IMR-90 (cell line): ENCODE data around the gene TNIP2. TPM values are rescaled to one million over a fixed set of nuclear protein-coding genes. Genes with fewer than 3 reads are reported as not detected.

Source experiments
- ATAC-seq: fragments of 200-7000 bp; cut with Tn5 transposase; 2 replicates; pipeline ENCODE4 v1.9.1; 2020; ENCODE audit warnings: low read depth, mild to moderate bottlenecking, moderate library complexity
- BruUV-seq: library from RNA; stranded (reverse); fragments of 400-500 nt; replicated peaks from 2 replicates; lab custom pipeline; 2021; lab: Mats Ljungman, UMichigan
- CTCF ChIA-PET: fragments of 300-600 bp; formaldehyde crosslinking; extraction: SDS; loops from one replicate; lab custom pipeline; 2021; ENCODE audit warnings: antibody characterized with exemption; lab: Yijun Ruan, JAX
- POLR2A ChIA-PET: fragments of 300-600 bp; sonication (Branson Sonifier 250); formaldehyde crosslinking; loops from one replicate; lab custom pipeline; 2022; ENCODE audit warnings: antibody characterized with exemption; ENCODE audit not compliant: unreplicated experiment; lab: Charles Lee
- DNase-seq: peaks from one replicate; pipeline ENCODE4 v3.0.0; 2013
- H2AFZ ChIP-seq: replicated peaks from 2 replicates; pipeline ENCODE3; 2013; ENCODE audit warnings: low read length, mild to moderate bottlenecking; ENCODE audit not compliant: poor library complexity
- H2AK5ac ChIP-seq: 2 replicates; pipeline ENCODE4 v1.6.1; 2013; ENCODE audit warnings: low read depth, low read length, inconsistent platforms
- H2AK9ac ChIP-seq: replicated peaks from 2 replicates; pipeline ENCODE3; 2013; ENCODE audit warnings: mild to moderate bottlenecking, low read depth, low read length, moderate library complexity; ENCODE audit not compliant: poor library complexity
- H2BK120ac ChIP-seq: 2 replicates; pipeline ENCODE4 v1.6.1; 2013; ENCODE audit warnings: low read depth, low read length, inconsistent platforms
- H2BK15ac ChIP-seq: 3 replicates; pipeline ENCODE4 v1.6.1; 2013; ENCODE audit warnings: low read depth, low read length, inconsistent platforms
- H2BK20ac ChIP-seq: 2 replicates; pipeline ENCODE4 v1.6.1; 2013; ENCODE audit warnings: low read depth, mild to moderate bottlenecking, inconsistent platforms, low read length, moderate library complexity
- H2BK5ac ChIP-seq: 2 replicates; pipeline ENCODE4 v1.6.1; 2013; ENCODE audit warnings: mild to moderate bottlenecking, low read depth, low read length, inconsistent platforms; ENCODE audit not compliant: poor library complexity, severe bottlenecking
- H3K14ac ChIP-seq: replicated peaks from 2 replicates; pipeline ENCODE4 v1.6.1; 2013; ENCODE audit warnings: low read depth, low read length, inconsistent platforms
- H3K18ac ChIP-seq: 2 replicates; pipeline ENCODE4 v1.6.1; 2013; ENCODE audit warnings: low read depth, low read length, control low read depth
- H3K23ac ChIP-seq: 2 replicates; pipeline ENCODE4 v1.6.1; 2013; ENCODE audit warnings: low read depth, low read length, inconsistent platforms
- H3K27ac ChIP-seq: 2 replicates; pipeline ENCODE4 v1.5.1; 2013; ENCODE audit warnings: mild to moderate bottlenecking, control low read depth, low read length; ENCODE audit not compliant: insufficient read depth
- H3K27me3 ChIP-seq: 2 replicates; pipeline ENCODE4 v1.6.1; 2013; ENCODE audit warnings: low read length; ENCODE audit not compliant: control insufficient read depth, insufficient read depth
- H3K36me3 ChIP-seq: 2 replicates; pipeline ENCODE4 v1.6.1; 2013; ENCODE audit warnings: low read length, mixed read lengths; ENCODE audit not compliant: control insufficient read depth, insufficient read depth
- H3K4ac ChIP-seq: 2 replicates; pipeline ENCODE4 v1.6.1; 2013; ENCODE audit warnings: low read depth, low read length, inconsistent platforms
- H3K4me1 ChIP-seq: 2 replicates; pipeline ENCODE4 v1.6.1; 2013; ENCODE audit warnings: low read length, mixed read lengths; ENCODE audit not compliant: control insufficient read depth, insufficient read depth
- H3K4me2 ChIP-seq: 2 replicates; pipeline ENCODE4 v1.6.1; 2013; ENCODE audit warnings: low read depth, mild to moderate bottlenecking, control low read depth, low read length, moderate library complexity
- H3K4me3 ChIP-seq: 2 replicates; pipeline ENCODE4 v1.5.1; 2013; ENCODE audit warnings: low read depth, mild to moderate bottlenecking, control low read depth, low read length, moderate library complexity; ENCODE audit not compliant: insufficient read depth
- H3K56ac ChIP-seq: 2 replicates; pipeline ENCODE4 v1.6.1; 2013; ENCODE audit warnings: low read length, inconsistent platforms; ENCODE audit not compliant: insufficient read depth; ENCODE audit errors: extremely low read depth
- H3K79me1 ChIP-seq, 2 experiments: 2 replicates each; pipeline ENCODE4 v1.6.1; 2013; ENCODE audit warnings: low read length in 2 of 2, inconsistent platforms in 1 of 2, low read depth in 1 of 2
- H3K9ac ChIP-seq: 2 replicates; pipeline ENCODE4 v1.6.1; 2013; ENCODE audit warnings: low read depth, low read length, control low read depth
- H3K9me1 ChIP-seq: 2 replicates; pipeline ENCODE4 v1.6.1; 2013; ENCODE audit warnings: low read length, inconsistent platforms; ENCODE audit not compliant: insufficient read depth
- H3K9me3 ChIP-seq: 2 replicates; pipeline ENCODE4 v1.6.1; 2013; ENCODE audit warnings: low read length; ENCODE audit not compliant: control insufficient read depth, insufficient read depth
- H4K20me1 ChIP-seq: 2 replicates; pipeline ENCODE4 v1.6.1; 2013; ENCODE audit warnings: low read length, inconsistent platforms; ENCODE audit not compliant: insufficient read depth
- H4K5ac ChIP-seq: 2 replicates; pipeline ENCODE4 v1.6.1; 2013; ENCODE audit warnings: mild to moderate bottlenecking, low read depth, low read length, control low read depth
- H4K8ac ChIP-seq, 2 experiments: 2 replicates each; pipeline ENCODE4 v1.6.1; 2013; ENCODE audit warnings: low read depth in 2 of 2, low read length in 2 of 2, control low read depth in 1 of 2, inconsistent platforms in 1 of 2
- H4K91ac ChIP-seq: 2 replicates; pipeline ENCODE4 v1.6.1; 2013; ENCODE audit warnings: low read depth, low read length, inconsistent platforms; ENCODE audit not compliant: insufficient read depth
- MAFK ChIP-seq: IDR thresholded peaks from 2 replicates; pipeline ENCODE4 v1.6.1; 2012; ENCODE audit warnings: low read depth, low read length, improper control_type of control experiment
- MAZ ChIP-seq: IDR thresholded peaks from 2 replicates; pipeline ENCODE4 v1.6.1; 2012; ENCODE audit warnings: low read depth, mild to moderate bottlenecking, low read length, improper control_type of control experiment, moderate library complexity, borderline replicate concordance
- RCOR1 ChIP-seq: IDR thresholded peaks from 2 replicates; pipeline ENCODE4 v1.6.1; 2012; ENCODE audit warnings: mild to moderate bottlenecking, low read length, improper control_type of control experiment; ENCODE audit not compliant: insufficient replicate concordance
- RFX5 ChIP-seq: IDR thresholded peaks from 2 replicates; pipeline ENCODE4 v1.8.0; 2012; ENCODE audit warnings: low read depth, mild to moderate bottlenecking, low read length, moderate library complexity
- WGBS, 2 experiments: methylation state at CpG; one replicate each; pipeline versions ENCODE4 v1.1.5 to v1.1.7; 2013; ENCODE audit warnings: missing lambda C conversion rate in 2 of 2; ENCODE audit not compliant: insufficient read length in 1 of 2; ENCODE audit errors: extremely low coverage in 2 of 2; 5-methylcytosine and 5-hydroxymethylcytosine counted together
- dilution Hi-C: fragments of 300-500 bp; cut with HindIII; formaldehyde crosslinking; loops from one replicate; pipeline ENCODE4 v1.14.3; 2018; ENCODE audit warnings: low sequenced_read_pairs; ENCODE audit not compliant: unreplicated experiment
- in situ Hi-C: fragments of 300-500 bp; cut with MboI; formaldehyde crosslinking; loops from 3 replicates; pipeline ENCODE4 v1.14.3; 2019; ENCODE audit warnings: low sequenced_read_pairs, inconsistent platforms, mixed read lengths
- intact Hi-C: fragments of 100-400 bp; cut with micrococcal nuclease; formaldehyde crosslinking; loops from 2 replicates; pipeline ENCODE4 v1.10.0; 2022
- polyA plus RNA-seq, 3 experiments: library from polyadenylated mRNA; depleted of rRNA; stranded (reverse); fragments of >200 nt; gene quantifications; 2 replicates each; pipeline ENCODE4 v1.2.3, GENCODE V29; 2012; ENCODE audit warnings: low replicate concordance in 1 of 3
- total RNA-seq: library from RNA; depleted of rRNA; stranded (reverse); fragments of >200 nt; gene quantifications from 2 replicates; pipeline ENCODE4 v1.2.3, GENCODE V29; 2012
- TF ChIP-seq, protein P1 (sequence below): fragments of 150-350 bp; IDR thresholded peaks from 2 replicates; pipeline ENCODE4 v1.6.1; 2017; ENCODE audit warnings: mild to moderate bottlenecking, antibody characterized with exemption, low read length, low read depth

The TNIP2 gene
- total and polyA plus RNA-seq, 2 of the 4 experiments (the other 2 are of a cell fraction): 33.3 to 38.5 TPM

- Histone ChIP-seq H3K4ac (no peak overlapping the region), H2BK20ac (no peak overlapping the region), H3K4me3 (no peak overlapping the region), H3K4me1 (peaks cover 20% of the 10 kb centered on the region), H4K8ac (no peak overlapping the region), H2BK5ac (no peak overlapping the region), H3K18ac (no peak overlapping the region), H4K20me1 (no peaks in the 10 kb centered on the region; the same call in 1 of the 2 replicates), H3K27ac (no peak overlapping the region), H2AK5ac (no peak overlapping the region), H4K5ac (no peak overlapping the region), H3K79me1 (peaks cover 8 to 23% of the 10 kb centered on the region in 2 experiments; a peak in 3 of 4 replicates), H3K4me2 (no peak overlapping the region), H4K91ac (no peak overlapping the region), H2BK15ac (no peak overlapping the region), H2BK120ac (no peak overlapping the region), H2AK9ac (peak overlapping the region; percentile 55), H3K9me1 (peaks cover 16% of the 10 kb centered on the region), H3K9ac (no peak overlapping the region), H3K9me3 (no peaks in the 10 kb centered on the region), H3K23ac (no peak overlapping the region; the same call in 1 of the 2 replicates), H3K27me3 (no peaks in the 10 kb centered on the region), H3K36me3 (no peaks in the 10 kb centered on the region), H3K14ac (no peak overlapping the region), H3K56ac (no peak overlapping the region), H2AFZ (peak overlapping the region; percentile 32)
- dilution Hi-C loops: no loop called here
- intact Hi-C loops: no loop called here
- no peak for ATAC-seq
- in situ Hi-C loops: no loop called here
- POLR2A ChIA-PET: no interaction called here
- TF ChIP-seq, protein P1, sequence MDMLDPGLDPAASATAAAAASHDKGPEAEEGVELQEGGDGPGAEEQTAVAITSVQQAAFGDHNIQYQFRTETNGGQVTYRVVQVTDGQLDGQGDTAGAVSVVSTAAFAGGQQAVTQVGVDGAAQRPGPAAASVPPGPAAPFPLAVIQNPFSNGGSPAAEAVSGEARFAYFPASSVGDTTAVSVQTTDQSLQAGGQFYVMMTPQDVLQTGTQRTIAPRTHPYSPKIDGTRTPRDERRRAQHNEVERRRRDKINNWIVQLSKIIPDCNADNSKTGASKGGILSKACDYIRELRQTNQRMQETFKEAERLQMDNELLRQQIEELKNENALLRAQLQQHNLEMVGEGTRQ: no peak
- TF ChIP-seq MAFK (no peak), RFX5 (no peak), RCOR1 (no peak), MAZ (no peak)
- 84% methylated on average over 11 of the region's 19 CpGs; no CpG with 5 or more reads in 1 of the 2 experiments for WGBS, 2 experiments
- DNase-seq: no peak
- CTCF ChIA-PET: no interaction called here
- no TSS peak for BruUV-seq
These were observed 34.7 kb upstream of the TNIP2 start for GRCh38 chr4:2790583-2791517.
